Measurements from ENCODE around the gene OCIAD1.

- TF ChIP-seq EP300 (IDR thresholded peaks at IDR 0.05; ENCODE audit: low read depth) (no peak), POLR2A (IDR thresholded peaks at IDR 0.05) (no peak), CTCF (IDR thresholded peaks at IDR 0.05) (no peak)
Observed at GRCh38 chr4:48854395-48854683, 23.5 kb downstream of the OCIAD1 start.
